ENCODE data around the gene GALNT15. TPM values are rescaled to one million over a fixed set of nuclear protein-coding genes. Genes with fewer than 3 reads are reported as not detected.

GALNT15 gene
- total and polyA plus RNA-seq, 8 donors: 4.2 to 133 (median 25.3) TPM

GRCh38 chr3:16176391-16177030 is 2.0 kb downstream of the GALNT15 start:
- H3K27me3 ChIP-seq: no peaks in the 10 kb centered on the region

GRCh38 chr3:16177382-16177781 is 2.9 kb downstream of the GALNT15 start:
- no peak for TF ChIP-seq CTCF (IDR thresholded peaks at IDR 0.05)
- TF ChIP-seq POLR2A (IDR thresholded peaks at IDR 0.05): no peak
- TF ChIP-seq EP300 (IDR thresholded peaks at IDR 0.05): no peak
- no peak for TF ChIP-seq POLR2AphosphoS5 (IDR thresholded peaks at IDR 0.05)
- 73 to 94% (median 84%) methylated on average over 4 of the region's 4 CpGs for WGBS, 5 donors
- Histone ChIP-seq H3K4me3 (peak overlapping the region; percentile 33 to 55 (median 40)), H3K27me3 (no peaks in the 10 kb centered on the region), H3K9me3 (no peaks in the 10 kb centered on the region), H3K27ac (no peak overlapping the region), H3K4me1 (peaks cover 5 to 36% (median 23%) of the 10 kb centered on the region in 4 donors), H3K36me3 (no peaks in the 10 kb centered on the region)
- intact Hi-C loops (cut with DNase I; ENCODE audit: low total_unique reads): loop anchor here (5.0 kb wide), 1 partner anchor 130 kb away; no protein-coding TSS in a partner anchor
- no peak for DNase-seq

More at GRCh38 chr3:16176391-16177030, 2.0 kb downstream of the GALNT15 start:
- WGBS, 5 donors: 41 to 81% (median 58%) methylated on average over 6 of the region's 6 CpGs
- Histone ChIP-seq H3K9me3 (no peaks in the 10 kb centered on the region), H3K4me1 (peaks cover 5 to 36% (median 23%) of the 10 kb centered on the region in 4 donors), H3K4me3 (peak overlapping the region; percentile 33 to 55 (median 40)), H3K27ac (peak overlapping the region in 3 of 5 donors; percentile 31 to 64 (median 38)), H3K36me3 (no peaks in the 10 kb centered on the region)
- DNase-seq: no peak
- intact Hi-C loops (cut with DNase I; ENCODE audit: low total_unique reads): loop anchor here (5.0 kb wide), 1 partner anchor 129 kb away; no protein-coding TSS in a partner anchor
- TF ChIP-seq POLR2A (IDR thresholded peaks at IDR 0.05) (no peak), CTCF (IDR thresholded peaks at IDR 0.05) (no peak), EP300 (IDR thresholded peaks at IDR 0.05) (no peak), POLR2AphosphoS5 (IDR thresholded peaks at IDR 0.05) (no peak)

GRCh38 chr3:16177962-16178627 is 3.6 kb downstream of the GALNT15 start:
- Histone ChIP-seq H3K4me1 (peaks cover 5 to 33% (median 23%) of the 10 kb centered on the region in 4 donors), H3K4me3 (peak overlapping the region; percentile 33 to 55 (median 40)), H3K36me3 (no peaks in the 10 kb centered on the region), H3K9me3 (no peaks in the 10 kb centered on the region), H3K27ac (no peak overlapping the region), H3K27me3 (no peaks in the 10 kb centered on the region)
- TF ChIP-seq CTCF (IDR thresholded peaks at IDR 0.05) (peak in 6 of 7 experiments; percentile 10 to 94 (median 92)), EP300 (IDR thresholded peaks at IDR 0.05) (no peak), POLR2AphosphoS5 (IDR thresholded peaks at IDR 0.05) (peak in 2 of 3 donors; percentile 39 to 66), POLR2A (IDR thresholded peaks at IDR 0.05) (no peak)
- intact Hi-C loops (cut with DNase I; ENCODE audit: low total_unique reads): loop anchor here (5.0 kb wide), 1 partner anchor 131 kb away; no protein-coding TSS in a partner anchor
- peak; percentile 79 to 92 for DNase-seq
- 21 to 24% (median 23%) methylated on average over 22 of the region's 22 CpGs for WGBS, 5 donors

GRCh38 chr3:16178628-16178988 is 4.1 kb downstream of the GALNT15 start:
- H3K27me3 ChIP-seq: no peaks in the 10 kb centered on the region
- peak in 1 of 7 experiments; percentile 1 for TF ChIP-seq CTCF (IDR thresholded peaks at IDR 0.05)
- TF ChIP-seq POLR2A (IDR thresholded peaks at IDR 0.05): no peak
- no peaks in the 10 kb centered on the region for H3K9me3 ChIP-seq
- no peak overlapping the region for H3K27ac ChIP-seq
- no peaks in the 10 kb centered on the region for H3K36me3 ChIP-seq
- intact Hi-C loops (cut with DNase I; ENCODE audit: low total_unique reads): loop anchor here (5.0 kb wide), 1 partner anchor 131 kb away; no protein-coding TSS in a partner anchor
- peaks cover 5 to 29% (median 19%) of the 10 kb centered on the region in 4 donors for H3K4me1 ChIP-seq
- DNase-seq: no peak
- WGBS, 5 donors: 50 to 65% (median 63%) methylated on average over 9 of the region's 9 CpGs
- peak overlapping the region in 3 of 4 donors; percentile 39 to 55 (median 40) for H3K4me3 ChIP-seq

All from stomach (tissue), 9 donors.